ENCODE results near the gene CDH4.

The CDH4 gene

GRCh38 chr20:61292821-61293612 lies 41.0 kb downstream of the CDH4 start:
- 87 to 92% methylated on average over 15 to 17 of the region's 19 CpGs for WGBS, 2 experiments (ENCODE audit: insufficient coverage in 2 of 2)
- no peak overlapping the region for H3K4me3 ChIP-seq (ENCODE audit: extremely low read depth, insufficient read depth, low read length, poor library complexity, severe bottlenecking)
- no peaks in the 10 kb centered on the region for H3K36me3 ChIP-seq (ENCODE audit: control insufficient read depth, insufficient read depth, low read length)
- H3K4me1 ChIP-seq (ENCODE audit: control insufficient read depth, insufficient read depth, low read length, poor library complexity, severe bottlenecking) = peaks cover 16% of the 10 kb centered on the region
- no peak overlapping the region for H3K27ac ChIP-seq (ENCODE audit: low read depth, low read length, severe bottlenecking)
- H3K9me3 ChIP-seq (ENCODE audit: control insufficient read depth, low read length) = no peaks in the 10 kb centered on the region

DNA sequence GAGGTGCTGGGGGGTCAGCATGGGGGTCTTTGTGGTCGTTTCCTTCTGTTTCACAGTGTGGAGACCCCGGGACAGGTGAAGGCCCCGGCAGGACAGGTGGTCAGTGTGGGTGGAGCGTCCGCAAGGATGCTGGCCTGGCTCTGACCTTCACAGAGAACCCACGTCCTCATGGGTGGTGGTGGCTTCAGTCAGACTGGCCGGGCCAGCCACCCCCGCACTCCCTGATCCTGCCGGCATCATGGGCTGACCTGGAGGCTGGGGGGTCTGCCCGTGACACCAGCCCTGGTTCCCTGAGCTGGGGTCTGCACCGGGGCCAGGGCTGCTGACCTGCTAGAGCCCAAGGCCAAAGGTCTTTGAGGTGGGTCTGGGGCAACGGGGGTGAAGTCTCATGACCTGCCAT lies 41.9 kb downstream of the CDH4 start:
- peaks cover 16% of the 10 kb centered on the region for H3K4me1 ChIP-seq (ENCODE audit: control insufficient read depth, insufficient read depth, low read length, poor library complexity, severe bottlenecking)
- 88 to 94% methylated on average over 10 to 12 of the region's 12 CpGs for WGBS, 2 experiments (ENCODE audit: insufficient coverage in 2 of 2)
- H3K9me3 ChIP-seq (ENCODE audit: control insufficient read depth, low read length) = no peaks in the 10 kb centered on the region
- H3K36me3 ChIP-seq (ENCODE audit: control insufficient read depth, insufficient read depth, low read length) = no peaks in the 10 kb centered on the region
- H3K27ac ChIP-seq (ENCODE audit: low read depth, low read length, severe bottlenecking) = no peak overlapping the region
- no peak overlapping the region for H3K4me3 ChIP-seq (ENCODE audit: extremely low read depth, insufficient read depth, low read length, poor library complexity, severe bottlenecking)

- Histone ChIP-seq H3K4me1 (ENCODE audit: control insufficient read depth, insufficient read depth, low read length, poor library complexity, severe bottlenecking) (peaks cover 16% of the 10 kb centered on the region), H3K36me3 (ENCODE audit: control insufficient read depth, insufficient read depth, low read length) (no peaks in the 10 kb centered on the region), H3K4me3 (ENCODE audit: extremely low read depth, insufficient read depth, low read length, poor library complexity, severe bottlenecking) (no peak overlapping the region), H3K9me3 (ENCODE audit: control insufficient read depth, low read length) (no peaks in the 10 kb centered on the region), H3K27ac (ENCODE audit: low read depth, low read length, severe bottlenecking) (no peak overlapping the region)
- WGBS, 2 experiments (ENCODE audit: insufficient coverage in 2 of 2) = 96 to 97% methylated on average over 11 of the region's 13 CpGs
These were observed 43.2 kb downstream of the CDH4 start for GRCh38 chr20:61295249-61295648.

GRCh38 chr20:61295682-61296628 lies 43.9 kb downstream of the CDH4 start:
- peaks cover 16% of the 10 kb centered on the region for H3K4me1 ChIP-seq (ENCODE audit: control insufficient read depth, insufficient read depth, low read length, poor library complexity, severe bottlenecking)
- no peak overlapping the region for H3K27ac ChIP-seq (ENCODE audit: low read depth, low read length, severe bottlenecking)
- no peaks in the 10 kb centered on the region for H3K36me3 ChIP-seq (ENCODE audit: control insufficient read depth, insufficient read depth, low read length)
- no peaks in the 10 kb centered on the region for H3K9me3 ChIP-seq (ENCODE audit: control insufficient read depth, low read length)
- no peak overlapping the region for H3K4me3 ChIP-seq (ENCODE audit: extremely low read depth, insufficient read depth, low read length, poor library complexity, severe bottlenecking)
- WGBS, 2 experiments (ENCODE audit: insufficient coverage in 2 of 2) = 77 to 87% methylated on average over 16 to 24 of the region's 33 CpGs

GRCh38 chr20:61296629-61297019 lies 44.6 kb downstream of the CDH4 start:
- no peaks in the 10 kb centered on the region for H3K36me3 ChIP-seq (ENCODE audit: control insufficient read depth, insufficient read depth, low read length)
- no peak overlapping the region for H3K27ac ChIP-seq (ENCODE audit: low read depth, low read length, severe bottlenecking)
- 88% methylated on average over 12 to 14 of the region's 14 CpGs for WGBS, 2 experiments (ENCODE audit: insufficient coverage in 2 of 2)
- no peak overlapping the region for H3K4me3 ChIP-seq (ENCODE audit: extremely low read depth, insufficient read depth, low read length, poor library complexity, severe bottlenecking)
- no peaks in the 10 kb centered on the region for H3K9me3 ChIP-seq (ENCODE audit: control insufficient read depth, low read length)
- H3K4me1 ChIP-seq (ENCODE audit: control insufficient read depth, insufficient read depth, low read length, poor library complexity, severe bottlenecking) = peaks cover 16% of the 10 kb centered on the region

DNA sequence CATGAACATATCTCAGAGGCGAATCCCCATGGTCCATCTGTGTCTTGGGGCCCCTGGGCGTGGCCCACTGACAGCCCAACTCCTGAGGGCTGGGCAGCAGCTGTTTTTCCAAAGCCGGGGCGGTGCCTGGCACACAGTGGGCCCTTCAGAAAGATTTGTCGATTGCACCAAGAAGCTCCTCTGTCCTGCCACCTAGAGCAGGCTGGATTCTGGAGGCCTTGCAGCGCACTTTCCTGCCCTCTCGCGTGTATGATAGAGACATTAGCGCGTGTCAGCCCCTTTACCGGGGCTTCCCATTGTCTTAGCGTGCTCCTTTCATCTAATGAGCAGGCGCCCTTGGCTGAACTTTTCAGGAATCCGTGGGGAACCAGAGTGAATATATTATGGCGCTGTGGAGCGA lies 45.4 kb downstream of the CDH4 start:
- 94 to 95% methylated on average over 15 to 16 of the region's 16 CpGs for WGBS, 2 experiments (ENCODE audit: insufficient coverage in 2 of 2)
- peaks cover 16% of the 10 kb centered on the region for H3K4me1 ChIP-seq (ENCODE audit: control insufficient read depth, insufficient read depth, low read length, poor library complexity, severe bottlenecking)
- no peak overlapping the region for H3K4me3 ChIP-seq (ENCODE audit: extremely low read depth, insufficient read depth, low read length, poor library complexity, severe bottlenecking)
- no peaks in the 10 kb centered on the region for H3K36me3 ChIP-seq (ENCODE audit: control insufficient read depth, insufficient read depth, low read length)
- H3K9me3 ChIP-seq (ENCODE audit: control insufficient read depth, low read length) = no peaks in the 10 kb centered on the region
- H3K27ac ChIP-seq (ENCODE audit: low read depth, low read length, severe bottlenecking) = no peak overlapping the region

DNA sequence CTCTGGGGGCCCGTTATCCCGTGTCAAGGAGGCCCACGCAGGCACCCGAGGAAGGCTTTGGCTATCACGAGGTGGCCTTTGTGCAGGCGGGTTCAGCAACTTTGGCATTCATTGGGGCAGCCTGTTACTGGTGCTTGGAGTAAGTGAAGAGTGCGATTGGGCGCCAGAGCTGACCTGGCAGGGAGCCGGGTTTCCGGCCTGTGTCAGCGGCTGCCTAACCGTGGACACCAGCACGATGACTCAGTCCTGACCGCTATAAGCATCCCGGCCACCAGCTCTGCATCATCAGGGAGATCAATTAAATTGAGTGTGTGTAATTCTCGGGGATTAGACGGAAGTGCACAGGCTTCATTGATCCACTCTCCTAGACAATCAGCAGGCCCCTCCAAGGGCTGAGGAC lies 45.9 kb downstream of the CDH4 start:
- no peak overlapping the region for H3K4me3 ChIP-seq (ENCODE audit: extremely low read depth, insufficient read depth, low read length, poor library complexity, severe bottlenecking)
- H3K9me3 ChIP-seq (ENCODE audit: control insufficient read depth, low read length) = no peaks in the 10 kb centered on the region
- no peaks in the 10 kb centered on the region for H3K36me3 ChIP-seq (ENCODE audit: control insufficient read depth, insufficient read depth, low read length)
- 93 to 95% methylated on average over 15 of the region's 17 CpGs for WGBS, 2 experiments (ENCODE audit: insufficient coverage in 2 of 2)
- H3K27ac ChIP-seq (ENCODE audit: low read depth, low read length, severe bottlenecking) = no peak overlapping the region
- H3K4me1 ChIP-seq (ENCODE audit: control insufficient read depth, insufficient read depth, low read length, poor library complexity, severe bottlenecking) = peaks cover 16% of the 10 kb centered on the region

- WGBS, 2 experiments (ENCODE audit: insufficient coverage in 2 of 2) = 94 to 100% methylated on average over 5 to 6 of the region's 6 CpGs
- Histone ChIP-seq H3K27ac (ENCODE audit: low read depth, low read length, severe bottlenecking) (no peak overlapping the region), H3K36me3 (ENCODE audit: control insufficient read depth, insufficient read depth, low read length) (no peaks in the 10 kb centered on the region), H3K9me3 (ENCODE audit: control insufficient read depth, low read length) (no peaks in the 10 kb centered on the region), H3K4me1 (ENCODE audit: control insufficient read depth, insufficient read depth, low read length, poor library complexity, severe bottlenecking) (peaks cover 16% of the 10 kb centered on the region), H3K4me3 (ENCODE audit: extremely low read depth, insufficient read depth, low read length, poor library complexity, severe bottlenecking) (no peak overlapping the region)
These were observed 46.6 kb downstream of the CDH4 start for GRCh38 chr20:61298661-61299060.

GRCh38 chr20:61299104-61299503 lies 47.0 kb downstream of the CDH4 start:
- Histone ChIP-seq H3K9me3 (ENCODE audit: control insufficient read depth, low read length) (no peaks in the 10 kb centered on the region), H3K36me3 (ENCODE audit: control insufficient read depth, insufficient read depth, low read length) (no peaks in the 10 kb centered on the region), H3K4me1 (ENCODE audit: control insufficient read depth, insufficient read depth, low read length, poor library complexity, severe bottlenecking) (peaks cover 16% of the 10 kb centered on the region), H3K27ac (ENCODE audit: low read depth, low read length, severe bottlenecking) (no peak overlapping the region), H3K4me3 (ENCODE audit: extremely low read depth, insufficient read depth, low read length, poor library complexity, severe bottlenecking) (no peak overlapping the region)
- 84 to 96% methylated on average over 6 to 11 of the region's 11 CpGs for WGBS, 2 experiments (ENCODE audit: insufficient coverage in 2 of 2)

DNA sequence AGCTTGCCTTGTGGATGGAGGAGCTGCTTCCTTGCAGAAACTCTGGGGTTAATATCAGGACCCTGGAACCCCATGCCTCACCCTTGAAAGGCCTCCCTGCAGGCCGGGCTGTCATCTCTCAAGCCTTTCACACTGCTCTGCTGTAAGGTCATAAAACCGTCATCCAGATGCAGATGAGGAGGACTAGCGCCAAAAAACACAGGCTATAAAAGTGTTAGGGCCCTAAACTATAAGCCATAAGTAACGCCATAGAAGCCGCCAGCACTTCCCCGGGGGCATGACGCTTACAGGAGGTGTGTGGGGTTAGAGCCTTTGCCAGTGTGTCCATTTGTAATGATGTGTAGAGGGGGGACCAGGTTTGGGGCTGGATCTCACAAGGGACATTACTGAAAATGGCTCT lies 47.6 kb downstream of the CDH4 start:
- 84 to 93% methylated on average over 6 to 7 of the region's 7 CpGs for WGBS, 2 experiments (ENCODE audit: insufficient coverage in 2 of 2)

More for the DNA sequence above, 47.6 kb downstream of the CDH4 start:
- Histone ChIP-seq H3K4me3 (ENCODE audit: extremely low read depth, insufficient read depth, low read length, poor library complexity, severe bottlenecking) (no peak overlapping the region), H3K9me3 (ENCODE audit: control insufficient read depth, low read length) (no peaks in the 10 kb centered on the region), H3K36me3 (ENCODE audit: control insufficient read depth, insufficient read depth, low read length) (no peaks in the 10 kb centered on the region), H3K4me1 (ENCODE audit: control insufficient read depth, insufficient read depth, low read length, poor library complexity, severe bottlenecking) (peaks cover 16% of the 10 kb centered on the region), H3K27ac (ENCODE audit: low read depth, low read length, severe bottlenecking) (no peak overlapping the region)

Measured in mesodermal cell (in vitro differentiated cells).